HG03045 (cell line): Measurements from ENCODE around the gene FCER1G.
"Not testable (repeated sequence)": the region's sequence is repeated elsewhere in the genome, so short reads cannot be mapped to it uniquely, and the experiment has no call there.

Experiments
- ATAC-seq: cut with Tn5 transposase; IDR thresholded peaks from one replicate; pipeline ENCODE4 v1.9.1; 2021; ENCODE audit warnings: mild to moderate bottlenecking, moderate library complexity; ENCODE audit not compliant: unreplicated experiment

Gene FCER1G

GRCh38 chr1:161201836-161202712 is 13.0 kb upstream of the FCER1G start, which contains the start of gene NDUFS2:
TSS of gene NDUFS2 (plus strand) at chr1:161202367. CDS start at chr1:161202386, 19 bp downstream.
- peak; percentile 95 for ATAC-seq

GRCh38 chr1:161206411-161207140 is 8.5 kb upstream of the FCER1G start:
- no peak for ATAC-seq

DNA sequence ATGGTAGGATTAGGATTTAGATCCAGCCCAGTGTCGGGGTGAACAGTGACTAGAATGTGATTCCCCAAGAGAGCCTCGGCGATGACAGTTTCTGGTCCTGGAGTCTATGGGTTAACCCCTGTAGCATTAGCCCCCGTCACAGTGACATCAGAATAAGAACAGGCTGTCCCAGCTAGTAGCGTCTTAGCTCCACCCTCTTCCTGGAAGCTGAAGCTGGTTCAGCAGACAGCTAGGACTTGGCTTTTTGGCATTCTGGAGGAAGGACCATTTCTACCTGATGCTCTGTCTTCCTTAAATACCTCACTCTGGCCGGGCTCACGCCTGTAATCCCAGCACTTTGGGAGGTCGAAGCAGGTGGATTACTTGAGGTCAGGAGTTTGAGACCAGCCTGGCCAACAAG is 7.9 kb upstream of the FCER1G start:
- no peak for ATAC-seq

DNA sequence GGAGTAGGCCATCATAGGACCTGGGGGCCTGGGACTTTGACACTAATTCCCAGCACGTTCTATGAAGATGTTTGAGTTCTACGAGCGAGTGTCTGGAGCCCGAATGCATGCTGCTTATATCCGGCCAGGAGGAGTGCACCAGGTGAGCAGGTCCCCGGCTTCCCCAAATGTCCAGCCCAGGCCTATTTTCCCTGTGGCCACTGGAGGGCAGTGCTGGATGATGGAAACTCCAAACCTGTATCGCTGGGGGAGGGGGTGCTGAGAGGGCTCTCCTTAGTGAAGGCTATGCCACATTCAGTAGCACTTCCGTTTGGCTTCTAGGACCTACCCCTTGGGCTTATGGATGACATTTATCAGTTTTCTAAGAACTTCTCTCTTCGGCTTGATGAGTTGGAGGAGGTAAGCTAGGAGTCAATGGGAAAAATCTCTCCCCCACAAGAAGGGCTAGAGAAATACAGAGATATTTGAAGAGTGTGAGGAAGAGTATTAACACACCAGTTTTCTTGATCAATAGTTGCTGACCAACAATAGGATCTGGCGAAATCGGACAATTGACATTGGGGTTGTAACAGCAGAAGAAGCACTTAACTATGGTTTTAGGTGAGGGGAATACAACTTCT is 5.2 kb upstream of the FCER1G start:
- ATAC-seq, result peak; percentile 70

DNA sequence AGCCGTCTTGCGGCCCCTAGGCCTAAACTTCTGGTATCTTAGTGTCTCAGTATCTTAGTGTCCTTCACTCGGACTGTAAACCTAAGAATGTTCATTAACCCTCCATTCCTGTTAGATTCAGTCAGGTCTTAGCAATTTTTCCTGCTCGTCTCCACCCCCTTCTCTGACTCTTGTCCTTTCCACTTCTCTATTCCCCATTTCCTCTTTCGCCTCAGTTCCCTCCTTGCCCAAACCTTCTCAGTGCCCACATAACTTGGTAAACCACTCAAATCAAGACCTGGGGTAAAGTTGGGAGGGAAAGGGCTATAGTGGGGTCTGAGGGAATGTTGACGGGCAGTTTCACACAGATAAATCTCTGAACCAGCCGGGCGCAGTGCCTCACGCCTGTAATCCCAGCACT is 726 bp upstream of the FCER1G start:
- ATAC-seq, result no peak

DNA sequence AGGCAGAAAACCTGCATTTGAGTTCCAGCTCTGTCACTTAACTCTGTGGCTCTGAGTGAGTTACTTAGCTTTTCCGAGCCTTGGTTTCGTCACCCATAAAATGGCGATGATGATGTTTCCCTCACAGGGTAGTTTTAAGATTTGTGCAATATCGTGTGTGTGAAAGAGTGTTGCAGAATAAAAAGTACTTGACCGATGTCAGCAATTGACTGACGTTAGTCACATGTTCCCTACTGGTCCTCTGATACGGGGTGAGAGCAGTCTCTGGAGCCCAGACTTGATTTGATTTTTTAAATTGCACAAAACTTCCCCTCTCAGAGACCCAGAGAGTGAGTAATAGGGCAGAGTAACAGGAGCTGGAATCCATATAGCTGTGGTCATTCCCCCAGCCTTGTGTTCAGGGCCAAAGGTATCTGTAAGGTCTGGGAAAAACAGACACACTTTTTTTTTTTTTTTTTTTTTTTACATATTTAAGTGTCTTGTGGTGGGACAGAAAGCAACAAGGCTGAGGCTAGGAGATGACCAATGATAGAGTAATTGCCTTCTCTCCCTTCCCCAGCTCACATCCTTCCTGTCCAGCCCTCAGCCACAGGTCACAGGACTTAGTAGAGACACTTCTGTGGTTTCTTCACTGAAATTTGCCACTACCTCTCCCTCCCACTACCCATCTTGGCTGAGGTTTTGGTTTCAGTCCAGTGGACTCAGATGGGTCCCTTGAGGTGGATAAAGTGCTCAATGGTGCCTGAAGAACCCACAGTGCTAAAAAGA is 2.0 kb downstream of the FCER1G start:
- peak; percentile 78 for ATAC-seq

GRCh38 chr1:161217831-161218230 is 2.7 kb downstream of the FCER1G start:
- peak; percentile 13 for ATAC-seq

GRCh38 chr1:161218301-161219077 is 3.4 kb downstream of the FCER1G start:
- no peak for ATAC-seq

DNA sequence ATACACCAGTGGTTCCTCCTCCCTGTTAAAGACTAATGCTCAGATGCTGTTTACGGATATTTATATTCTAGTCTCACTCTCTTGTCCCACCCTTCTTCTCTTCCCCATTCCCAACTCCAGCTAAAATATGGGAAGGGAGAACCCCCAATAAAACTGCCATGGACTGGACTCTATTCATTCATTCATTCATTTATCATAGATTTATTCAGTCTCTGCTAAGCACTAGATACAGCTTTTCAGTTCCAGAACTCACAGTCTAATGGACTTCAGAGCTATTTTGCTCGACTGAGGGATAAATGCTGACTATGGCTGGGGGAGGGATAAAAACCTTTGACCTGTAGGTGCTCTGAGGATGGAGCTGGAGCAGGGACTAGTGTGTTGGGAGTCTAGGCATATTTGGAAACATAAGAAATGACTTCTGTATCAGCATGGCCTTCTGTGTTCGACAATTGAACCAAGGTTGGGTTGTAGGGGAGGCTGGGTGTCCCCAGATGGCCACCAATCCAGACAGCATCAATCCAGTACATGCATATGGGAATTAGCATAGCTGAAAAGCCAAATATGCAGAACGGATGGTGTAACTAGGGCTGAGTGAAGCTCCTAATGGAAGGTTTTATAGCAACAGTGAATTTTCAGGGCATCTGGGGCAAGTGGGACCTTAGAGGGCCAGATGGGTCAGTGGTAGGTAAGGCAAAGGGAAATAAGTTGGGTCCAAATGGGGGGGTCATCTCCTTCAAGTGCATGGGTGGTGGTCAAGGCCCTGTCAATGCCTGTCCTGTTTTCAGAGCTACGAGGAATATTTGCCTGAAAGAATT is 4.2 kb downstream of the FCER1G start:
- no peak for ATAC-seq

- no peak for ATAC-seq
Observed at GRCh38 chr1:161220002-161220401, 4.9 kb downstream of the FCER1G start.

GRCh38 chr1:161222175-161223019 is 7.3 kb downstream of the FCER1G start:
- no peak for ATAC-seq

GRCh38 chr1:161223805-161224694 is 9.0 kb downstream of the FCER1G start:
- no peak for ATAC-seq

- ATAC-seq, result not testable (repeated sequence)
Observed at GRCh38 chr1:161224695-161225087, 9.6 kb downstream of the FCER1G start.

GRCh38 chr1:161225178-161225533 is 10.1 kb downstream of the FCER1G start:
- ATAC-seq, result no peak

- peak; percentile 95 for ATAC-seq
Observed at GRCh38 chr1:161225534-161226319, 10.6 kb downstream of the FCER1G start, which contains the start of gene TOMM40L. TSS of gene TOMM40L (plus strand) at chr1:161226060. CDS start at chr1:161226490, 430 bp downstream.

DNA sequence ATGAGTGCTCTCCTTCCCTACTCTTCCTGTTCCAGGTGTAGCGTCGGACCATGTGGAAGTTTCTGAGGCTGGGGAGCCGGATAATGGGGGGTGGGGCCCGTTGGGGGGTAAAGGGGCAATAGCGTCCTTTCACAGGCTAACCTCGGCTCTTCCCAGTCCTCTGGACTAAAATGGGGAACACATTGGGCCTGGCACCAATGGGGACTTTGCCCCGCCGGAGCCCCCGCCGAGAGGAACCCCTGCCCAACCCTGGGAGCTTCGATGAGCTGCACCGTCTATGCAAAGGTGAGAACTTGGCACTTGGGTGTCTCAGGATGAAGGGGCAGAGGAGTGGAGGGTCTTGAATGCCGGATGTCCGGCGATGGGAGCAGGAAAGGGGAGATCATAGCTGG is 11.2 kb downstream of the FCER1G start:
- no peak for ATAC-seq
